ENCODE data around the gene CATSPER1.

The CATSPER1 gene

GRCh38 chr11:66026017-66026529 lies at the start of gene CATSPER1:
Gene CATSPER1 (minus strand): TSS chr11:66026479. CDS start chr11:66026379, 100 bp downstream.
- H3K36me3 ChIP-seq (ENCODE audit: control insufficient read depth, insufficient read depth, low read length) = no peaks in the 10 kb centered on the region
- H3K9me3 ChIP-seq (ENCODE audit: control insufficient read depth, insufficient read depth, low read length) = no peaks in the 10 kb centered on the region
- no peak within 1 kb of the TSS for H3K4me3 ChIP-seq (ENCODE audit: low read depth, low read length)
- peaks cover 10% of the 10 kb centered on the region for H3K27me3 ChIP-seq (ENCODE audit: control insufficient read depth, insufficient read depth, low read length)
- H3K4me1 ChIP-seq (ENCODE audit: control insufficient read depth, insufficient read depth, low read length) = no peaks in the 10 kb centered on the region
- no peak within 1 kb of the TSS for H3K9ac ChIP-seq (ENCODE audit: low read depth, low read length)

GRCh38 chr11:66075273-66075672 lies 49.0 kb upstream of the CATSPER1 start:
- H3K9ac ChIP-seq (ENCODE audit: low read depth, low read length) = no peak overlapping the region
- no peaks in the 10 kb centered on the region for H3K36me3 ChIP-seq (ENCODE audit: control insufficient read depth, insufficient read depth, low read length)

GRCh38 chr11:66073669-66074068 lies 47.4 kb upstream of the CATSPER1 start:
- Histone ChIP-seq H3K27me3 (ENCODE audit: control insufficient read depth, insufficient read depth, low read length) (no peaks in the 10 kb centered on the region), H3K4me3 (ENCODE audit: low read depth, low read length) (no peak overlapping the region), H3K4me1 (ENCODE audit: control insufficient read depth, insufficient read depth, low read length) (peaks cover 1% of the 10 kb centered on the region), H3K36me3 (ENCODE audit: control insufficient read depth, insufficient read depth, low read length) (peaks cover 4% of the 10 kb centered on the region), H3K9ac (ENCODE audit: low read depth, low read length) (no peak overlapping the region), H3K9me3 (ENCODE audit: control insufficient read depth, insufficient read depth, low read length) (no peaks in the 10 kb centered on the region)

More at GRCh38 chr11:66075273-66075672, 49.0 kb upstream of the CATSPER1 start:
- Histone ChIP-seq H3K9me3 (ENCODE audit: control insufficient read depth, insufficient read depth, low read length) (no peaks in the 10 kb centered on the region), H3K4me1 (ENCODE audit: control insufficient read depth, insufficient read depth, low read length) (no peaks in the 10 kb centered on the region), H3K4me3 (ENCODE audit: low read depth, low read length) (no peak overlapping the region), H3K27me3 (ENCODE audit: control insufficient read depth, insufficient read depth, low read length) (no peaks in the 10 kb centered on the region)

GRCh38 chr11:66072518-66072917 lies 46.2 kb upstream of the CATSPER1 start:
- Histone ChIP-seq H3K27me3 (ENCODE audit: control insufficient read depth, insufficient read depth, low read length) (no peaks in the 10 kb centered on the region), H3K4me1 (ENCODE audit: control insufficient read depth, insufficient read depth, low read length) (peaks cover 5% of the 10 kb centered on the region), H3K4me3 (ENCODE audit: low read depth, low read length) (no peak overlapping the region), H3K36me3 (ENCODE audit: control insufficient read depth, insufficient read depth, low read length) (peaks cover 11% of the 10 kb centered on the region), H3K9me3 (ENCODE audit: control insufficient read depth, insufficient read depth, low read length) (no peaks in the 10 kb centered on the region), H3K9ac (ENCODE audit: low read depth, low read length) (no peak overlapping the region)

- Histone ChIP-seq H3K4me3 (ENCODE audit: low read depth, low read length) (no peak overlapping the region), H3K36me3 (ENCODE audit: control insufficient read depth, insufficient read depth, low read length) (peaks cover 15% of the 10 kb centered on the region), H3K9ac (ENCODE audit: low read depth, low read length) (no peak overlapping the region), H3K27me3 (ENCODE audit: control insufficient read depth, insufficient read depth, low read length) (no peaks in the 10 kb centered on the region), H3K9me3 (ENCODE audit: control insufficient read depth, insufficient read depth, low read length) (no peaks in the 10 kb centered on the region), H3K4me1 (ENCODE audit: control insufficient read depth, insufficient read depth, low read length) (peaks cover 5% of the 10 kb centered on the region)
Measured at GRCh38 chr11:66072081-66072480, 45.8 kb upstream of the CATSPER1 start.

- H3K27me3 ChIP-seq (ENCODE audit: control insufficient read depth, insufficient read depth, low read length) = no peaks in the 10 kb centered on the region
- H3K36me3 ChIP-seq (ENCODE audit: control insufficient read depth, insufficient read depth, low read length) = peaks cover 22% of the 10 kb centered on the region
- H3K4me3 ChIP-seq (ENCODE audit: low read depth, low read length) = peak overlapping the region; percentile 71
- H3K9me3 ChIP-seq (ENCODE audit: control insufficient read depth, insufficient read depth, low read length) = no peaks in the 10 kb centered on the region
- peaks cover 5% of the 10 kb centered on the region for H3K4me1 ChIP-seq (ENCODE audit: control insufficient read depth, insufficient read depth, low read length)
- peak overlapping the region; percentile 8 for H3K9ac ChIP-seq (ENCODE audit: low read depth, low read length)
Measured at GRCh38 chr11:66071381-66071801, 45.1 kb upstream of the CATSPER1 start.

- Histone ChIP-seq H3K36me3 (ENCODE audit: control insufficient read depth, insufficient read depth, low read length) (peaks cover 22% of the 10 kb centered on the region), H3K27me3 (ENCODE audit: control insufficient read depth, insufficient read depth, low read length) (no peaks in the 10 kb centered on the region), H3K4me1 (ENCODE audit: control insufficient read depth, insufficient read depth, low read length) (peaks cover 5% of the 10 kb centered on the region), H3K9me3 (ENCODE audit: control insufficient read depth, insufficient read depth, low read length) (no peaks in the 10 kb centered on the region), H3K9ac (ENCODE audit: low read depth, low read length) (peak overlapping the region; percentile 8), H3K4me3 (ENCODE audit: low read depth, low read length) (peak overlapping the region; percentile 71)
Measured at GRCh38 chr11:66070604-66071380, 44.5 kb upstream of the CATSPER1 start.

GRCh38 chr11:66069715-66070603 lies 43.7 kb upstream of the CATSPER1 start, which contains the start of gene PACS1:
Gene PACS1 (plus strand): TSS chr11:66070272. CDS start chr11:66070487, 215 bp downstream.
- Histone ChIP-seq H3K9ac (ENCODE audit: low read depth, low read length) (peak within 1 kb of the TSS; percentile 47), H3K36me3 (ENCODE audit: control insufficient read depth, insufficient read depth, low read length) (peaks cover 22% of the 10 kb centered on the region), H3K4me3 (ENCODE audit: low read depth, low read length) (peak within 1 kb of the TSS; percentile 71), H3K27me3 (ENCODE audit: control insufficient read depth, insufficient read depth, low read length) (no peaks in the 10 kb centered on the region), H3K4me1 (ENCODE audit: control insufficient read depth, insufficient read depth, low read length) (peaks cover 5% of the 10 kb centered on the region), H3K9me3 (ENCODE audit: control insufficient read depth, insufficient read depth, low read length) (no peaks in the 10 kb centered on the region)

GRCh38 chr11:66068923-66069714 lies 42.8 kb upstream of the CATSPER1 start:
- H3K4me1 ChIP-seq (ENCODE audit: control insufficient read depth, insufficient read depth, low read length) = peaks cover 5% of the 10 kb centered on the region
- H3K9ac ChIP-seq (ENCODE audit: low read depth, low read length) = peak overlapping the region; percentile 47
- peak overlapping the region; percentile 71 for H3K4me3 ChIP-seq (ENCODE audit: low read depth, low read length)
- H3K27me3 ChIP-seq (ENCODE audit: control insufficient read depth, insufficient read depth, low read length) = no peaks in the 10 kb centered on the region
- no peaks in the 10 kb centered on the region for H3K9me3 ChIP-seq (ENCODE audit: control insufficient read depth, insufficient read depth, low read length)
- H3K36me3 ChIP-seq (ENCODE audit: control insufficient read depth, insufficient read depth, low read length) = peaks cover 29% of the 10 kb centered on the region

- H3K9ac ChIP-seq (ENCODE audit: low read depth, low read length) = no peak overlapping the region
- H3K4me1 ChIP-seq (ENCODE audit: control insufficient read depth, insufficient read depth, low read length) = peaks cover 5% of the 10 kb centered on the region
Measured at GRCh38 chr11:66068154-66068821, 42.0 kb upstream of the CATSPER1 start.

More at GRCh38 chr11:66068154-66068821, 42.0 kb upstream of the CATSPER1 start:
- no peaks in the 10 kb centered on the region for H3K9me3 ChIP-seq (ENCODE audit: control insufficient read depth, insufficient read depth, low read length)
- H3K4me3 ChIP-seq (ENCODE audit: low read depth, low read length) = no peak overlapping the region
- no peaks in the 10 kb centered on the region for H3K27me3 ChIP-seq (ENCODE audit: control insufficient read depth, insufficient read depth, low read length)
- peaks cover 37% of the 10 kb centered on the region for H3K36me3 ChIP-seq (ENCODE audit: control insufficient read depth, insufficient read depth, low read length)

All from iPS-15b (cell line).